GM21367 (cell line): ENCODE data around the gene PDCD7.

ENCODE experiments used
- ATAC-seq: cut with Tn5 transposase; IDR thresholded peaks from one replicate; pipeline ENCODE4 v1.9.1; 2021; ENCODE audit not compliant: unreplicated experiment

The PDCD7 gene

DNA sequence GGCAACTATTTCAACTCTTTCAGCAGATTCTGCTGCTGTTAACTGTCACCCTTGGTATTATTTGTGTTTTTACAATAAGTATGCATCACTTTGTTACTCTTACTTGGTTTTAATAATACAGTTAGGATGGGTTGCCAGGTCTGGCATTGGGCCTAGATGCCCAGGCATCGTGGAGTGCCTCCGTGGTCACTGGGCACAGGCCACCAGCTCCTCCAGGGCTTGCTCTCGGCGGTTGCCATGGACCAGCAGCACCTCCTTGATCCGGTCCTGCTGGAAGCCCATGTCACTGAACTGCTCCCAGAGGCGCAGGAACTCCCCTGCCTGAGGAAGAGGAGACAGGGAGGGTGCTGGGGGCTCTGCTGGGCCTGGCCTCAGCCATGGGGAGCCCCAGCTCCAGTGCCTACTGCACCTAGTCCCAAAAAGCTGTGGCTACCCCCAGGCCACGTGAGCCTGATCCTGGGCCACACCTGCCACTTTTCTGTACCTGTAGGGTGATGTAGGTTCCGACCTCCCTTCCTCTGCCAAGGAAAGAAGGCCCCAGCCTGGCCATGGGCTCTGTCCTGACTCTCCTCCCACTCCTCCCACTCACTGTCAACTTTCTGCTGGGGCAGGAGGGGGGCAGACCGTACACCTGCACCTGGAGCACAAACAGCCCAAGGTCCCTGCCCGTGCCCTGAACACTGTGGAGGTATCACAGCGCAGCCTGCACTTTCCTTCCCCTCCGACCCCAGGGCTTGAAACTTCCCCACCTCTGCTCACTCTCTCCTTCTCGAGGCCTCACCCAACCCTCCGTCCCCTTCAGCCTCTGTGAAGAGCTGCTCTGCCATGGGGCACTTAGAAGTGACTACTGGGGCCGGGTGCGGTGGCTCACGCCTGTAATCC lies 40.5 kb downstream of the PDCD7 start:
- no peak for ATAC-seq

DNA sequence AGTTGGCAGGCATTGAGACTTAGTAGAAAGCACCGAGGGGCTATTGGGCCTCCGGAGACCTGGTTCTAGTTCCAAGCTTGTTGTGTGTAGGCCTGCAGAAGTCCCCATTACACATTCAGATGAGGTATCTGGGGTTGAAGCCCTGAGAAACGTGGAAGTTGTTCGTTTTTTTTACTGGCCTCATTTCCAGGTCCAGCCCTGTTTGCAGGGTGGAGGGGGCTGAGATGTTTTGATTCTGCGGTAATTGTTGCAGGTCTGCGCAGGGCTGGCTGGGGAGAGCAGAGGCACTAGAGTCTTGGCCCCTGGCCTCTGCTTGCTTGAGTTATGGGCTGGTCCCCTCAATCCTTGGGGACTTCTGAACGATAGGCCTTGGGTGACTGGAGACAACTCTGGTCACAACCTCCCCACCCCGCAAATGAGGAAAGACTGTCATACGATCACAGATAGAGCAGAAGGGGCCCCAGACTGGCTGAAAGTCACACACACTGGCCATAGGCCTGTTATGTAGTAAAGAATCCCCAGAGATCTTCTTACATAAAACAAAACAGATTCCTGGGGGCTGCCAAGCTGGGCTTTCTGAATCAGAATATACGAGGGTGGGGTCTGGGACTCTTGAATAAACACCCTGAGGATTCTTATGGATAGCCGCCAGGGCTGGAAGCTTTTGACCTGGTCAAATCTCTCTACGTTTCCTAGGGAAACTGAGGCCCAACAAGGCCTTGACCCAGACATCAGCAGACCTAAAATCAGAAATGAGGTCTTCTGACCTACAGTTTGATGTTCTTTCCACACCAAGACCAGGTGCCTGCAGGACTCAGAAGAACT lies 41.5 kb downstream of the PDCD7 start:
- ATAC-seq = no peak

DNA sequence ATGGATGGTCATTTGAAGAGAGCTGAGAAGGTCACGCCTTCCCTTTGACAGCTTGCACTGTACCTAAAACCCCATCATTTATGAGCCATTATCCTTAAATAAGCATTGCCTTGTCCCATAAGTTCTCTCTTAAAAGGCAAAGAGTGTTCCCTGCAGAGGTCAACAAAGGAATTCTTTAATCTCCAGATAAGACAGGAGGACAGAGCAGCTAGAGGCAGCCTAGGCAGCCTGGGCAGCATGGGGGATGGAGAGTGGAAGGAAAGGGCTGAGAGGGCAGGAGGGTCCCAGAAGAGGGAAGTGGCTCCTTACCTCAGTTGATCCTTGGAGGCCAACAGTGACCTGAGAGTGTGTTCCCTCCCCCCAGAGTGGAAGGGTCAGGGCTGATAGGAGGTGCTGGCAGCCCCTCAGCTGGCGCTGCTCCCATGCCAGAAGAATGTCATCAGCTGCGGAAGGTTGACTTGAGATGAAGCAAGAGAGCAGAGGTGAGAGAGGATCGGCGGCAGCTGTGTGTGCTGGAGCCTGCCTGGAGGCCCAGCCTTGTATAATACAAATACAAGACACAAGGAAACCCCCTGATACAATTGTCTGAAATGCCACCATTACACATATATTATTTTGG lies 44.3 kb downstream of the PDCD7 start:
- ATAC-seq = no peak

DNA sequence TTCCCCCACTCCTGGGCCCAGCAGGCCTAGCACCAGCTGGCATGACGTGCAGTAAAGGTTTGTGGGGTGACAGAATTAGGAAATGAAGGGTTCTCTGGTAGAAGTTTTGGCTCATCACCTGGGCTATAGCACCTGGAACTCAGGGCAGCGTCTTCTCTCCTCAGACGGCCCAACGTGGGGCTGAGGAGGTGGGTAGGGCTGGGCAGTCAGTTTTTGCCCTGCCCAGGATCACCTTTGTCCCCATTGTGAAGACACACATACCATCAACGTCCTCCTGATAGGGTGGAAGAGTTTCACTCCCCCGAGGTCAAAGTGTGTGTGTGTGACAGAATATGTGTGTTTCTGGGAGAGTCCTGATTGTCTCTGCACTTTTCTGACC lies 45.0 kb downstream of the PDCD7 start:
- no peak for ATAC-seq

DNA sequence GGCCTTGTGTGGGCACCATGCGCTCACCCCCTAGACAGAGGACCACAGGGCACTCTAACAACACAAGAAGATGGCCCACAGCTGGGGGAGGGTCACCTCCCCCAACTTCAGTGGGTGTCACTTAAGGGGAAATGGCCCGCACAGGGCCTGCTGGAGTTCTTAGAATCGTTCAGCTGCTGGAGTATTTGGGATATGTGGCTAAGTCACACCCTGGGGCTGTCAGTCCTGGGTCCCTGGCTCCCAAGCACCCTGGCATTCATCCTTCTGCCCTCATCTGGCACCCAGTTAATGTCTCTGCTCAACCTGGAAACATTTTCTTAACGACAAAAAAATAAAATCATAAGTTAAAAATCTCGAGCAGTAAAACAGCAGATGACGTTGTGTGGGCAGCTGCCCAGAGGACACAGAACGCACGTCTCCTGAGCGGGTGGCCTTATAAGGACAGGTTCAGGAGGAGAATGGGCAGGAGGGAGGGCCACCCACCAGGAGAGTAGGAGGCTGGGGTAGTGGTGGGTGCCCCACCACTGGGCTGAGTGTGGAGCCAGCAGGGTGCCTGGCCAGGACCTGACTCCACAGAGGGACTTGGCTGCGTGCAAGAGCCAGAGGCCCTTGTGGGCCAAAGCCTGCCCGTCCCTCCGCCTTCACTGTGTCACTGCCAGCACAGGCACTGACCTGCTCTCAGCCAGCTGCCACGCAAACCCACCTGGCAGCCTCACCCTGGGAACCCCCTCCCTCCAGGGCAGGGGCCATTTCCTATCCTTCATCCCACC lies 45.5 kb downstream of the PDCD7 start:
- ATAC-seq = no peak

- ATAC-seq = no peak
Measured at GRCh38 chr15:65087411-65087810, 46.2 kb downstream of the PDCD7 start.

DNA sequence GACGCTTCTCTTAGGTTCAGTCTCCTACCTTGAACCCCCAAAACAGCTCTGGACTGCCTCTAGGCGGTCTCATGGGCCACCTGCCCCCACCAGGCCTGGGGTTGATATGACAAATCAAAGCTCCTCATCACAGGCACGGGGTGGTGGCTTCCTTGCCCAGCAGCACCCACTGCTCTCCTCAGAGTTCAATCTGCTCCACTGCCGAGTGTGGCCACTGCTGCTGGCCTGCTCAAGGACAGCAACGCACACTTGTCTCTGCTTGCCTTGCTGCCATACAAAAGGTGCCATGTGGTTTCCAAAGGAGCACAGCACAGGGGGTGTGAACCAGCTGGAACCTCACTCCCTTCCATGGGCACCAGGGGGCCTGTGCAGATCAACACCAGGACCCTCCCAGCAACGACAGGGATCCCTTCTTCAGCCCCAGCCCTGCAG lies 46.9 kb downstream of the PDCD7 start:
- no peak for ATAC-seq

DNA sequence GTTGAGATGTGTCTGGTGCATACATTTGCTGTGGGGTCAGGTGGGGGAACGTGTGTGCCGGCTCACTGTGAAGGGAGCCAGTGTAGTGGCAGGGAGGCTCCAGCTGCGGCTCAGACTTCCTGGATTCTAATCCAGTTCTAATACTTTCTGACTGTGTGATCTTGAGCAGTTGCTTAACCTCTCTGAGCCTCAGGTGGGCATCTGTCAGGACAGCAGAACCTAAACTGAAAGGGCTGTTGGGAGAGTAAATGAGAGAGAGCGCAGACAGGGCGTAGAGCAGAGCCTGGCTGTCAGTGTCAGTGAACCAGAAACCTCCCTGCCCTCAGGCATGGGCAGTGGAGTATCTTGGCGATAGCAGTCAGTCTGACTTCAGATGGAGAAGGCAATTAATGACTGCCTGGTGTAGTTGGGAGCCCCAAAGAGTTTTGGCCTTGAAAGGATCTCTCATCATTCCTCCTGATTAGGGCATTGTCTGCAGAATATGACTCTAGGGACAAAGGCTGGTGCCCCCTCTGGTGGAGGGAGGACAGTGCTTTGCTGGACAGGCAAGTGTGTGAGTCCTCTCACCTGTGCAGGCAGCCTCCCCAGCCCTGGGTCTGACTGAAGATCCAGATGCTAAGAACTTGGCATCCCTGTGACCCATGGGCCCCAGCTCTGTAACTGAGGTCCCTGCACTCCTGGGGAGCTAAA lies 47.5 kb downstream of the PDCD7 start:
- no peak for ATAC-seq

GRCh38 chr15:65085207-65085753 lies 48.3 kb downstream of the PDCD7 start:
- ATAC-seq = no peak

GRCh38 chr15:65084500-65085206 lies 49.0 kb downstream of the PDCD7 start:
- no peak for ATAC-seq

GRCh38 chr15:65083262-65083701 lies 50.3 kb downstream of the PDCD7 start:
- ATAC-seq = no peak

GRCh38 chr15:65082303-65082953 lies 51.2 kb downstream of the PDCD7 start:
- ATAC-seq = no peak

DNA sequence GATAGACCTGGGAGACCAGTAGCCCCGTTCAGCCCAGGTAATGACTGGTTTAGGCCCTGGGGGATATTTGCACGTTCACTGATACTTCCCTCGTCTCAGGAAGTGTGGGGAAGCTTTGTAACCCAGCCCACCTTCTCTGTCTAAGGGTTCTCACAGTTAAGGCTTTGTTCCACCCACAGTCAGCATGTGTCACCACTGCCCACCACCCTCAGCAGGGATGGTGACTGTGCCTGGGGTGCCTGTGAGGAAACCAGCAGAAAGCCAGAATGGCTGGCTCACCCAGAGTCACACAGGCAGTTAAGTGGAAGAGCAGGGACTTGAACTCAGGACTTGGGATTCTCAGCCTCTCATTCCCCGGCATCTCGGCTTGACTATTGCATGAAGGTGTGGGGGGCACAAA lies 51.9 kb downstream of the PDCD7 start:
- no peak for ATAC-seq

GRCh38 chr15:65081270-65081669 lies 52.3 kb downstream of the PDCD7 start:
- no peak for ATAC-seq

DNA sequence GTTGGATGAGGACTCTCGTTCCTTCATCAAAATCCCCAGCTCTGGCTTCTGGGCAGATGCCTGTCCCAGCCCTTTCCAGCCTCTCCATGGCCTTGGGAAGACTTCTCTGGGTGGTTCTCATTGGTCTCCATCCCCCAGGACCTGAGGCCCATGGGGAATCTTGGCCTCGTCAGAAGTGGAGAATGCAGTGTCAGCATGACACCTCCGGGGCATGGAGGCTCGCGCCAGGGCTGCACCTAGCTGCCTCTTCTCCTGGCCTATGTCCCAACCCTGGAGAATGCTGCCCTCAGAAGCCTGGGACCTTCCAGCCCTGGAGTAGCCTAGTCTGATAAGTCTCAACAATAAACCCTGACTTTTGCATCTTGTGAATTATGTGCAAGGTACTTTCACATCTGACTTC lies 54.0 kb downstream of the PDCD7 start:
- ATAC-seq = no peak

- no peak for ATAC-seq
Measured at GRCh38 chr15:65077981-65078352, 55.6 kb downstream of the PDCD7 start.

DNA sequence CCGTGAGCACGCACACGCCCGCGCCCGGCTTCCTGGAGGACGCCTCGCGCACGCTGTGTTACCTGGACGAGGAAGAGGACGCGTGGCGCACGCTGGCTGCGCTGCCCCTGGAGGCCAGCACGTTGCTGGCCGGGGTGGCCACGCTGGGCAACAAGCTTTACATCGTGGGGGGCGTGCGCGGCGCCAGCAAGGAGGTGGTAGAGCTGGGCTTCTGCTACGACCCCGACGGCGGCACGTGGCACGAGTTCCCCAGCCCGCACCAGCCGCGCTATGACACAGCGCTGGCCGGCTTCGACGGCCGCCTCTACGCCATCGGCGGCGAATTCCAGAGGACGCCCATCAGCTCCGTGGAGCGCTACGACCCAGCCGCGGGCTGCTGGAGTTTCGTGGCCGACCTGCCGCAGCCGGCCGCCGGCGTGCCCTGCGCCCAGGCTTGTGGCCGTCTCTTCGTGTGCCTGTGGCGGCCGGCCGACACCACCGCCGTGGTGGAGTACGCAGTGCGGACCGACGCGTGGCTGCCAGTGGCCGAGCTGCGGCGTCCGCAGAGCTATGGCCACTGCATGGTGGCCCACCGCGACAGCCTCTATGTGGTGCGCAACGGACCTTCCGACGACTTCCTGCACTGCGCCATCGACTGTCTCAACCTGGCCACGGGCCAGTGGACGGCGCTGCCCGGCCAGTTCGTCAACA lies 56.2 kb downstream of the PDCD7 start:
- no peak for ATAC-seq
